Hepatocyte (in vitro differentiated cells): ENCODE measurements around the gene LPAR4.

ENCODE experiments used
- EZH2 ChIP-seq: fragments of 200-600 bp; sonication (generic); IDR thresholded peaks from 2 replicates; pipeline ENCODE4 v1.6.1; 2016; ENCODE audit warnings: antibody characterized with exemption, mild to moderate bottlenecking, borderline replicate concordance
- EZH2phosphoT487 ChIP-seq: fragments of 200-600 bp; sonication (generic); IDR thresholded peaks from one replicate; pipeline ENCODE4 v1.6.1; 2018; ENCODE audit warnings: antibody characterized with exemption, mild to moderate bottlenecking, low read depth, moderate library complexity; ENCODE audit not compliant: unreplicated experiment, severe bottlenecking
- TF ChIP-seq, protein P1 (sequence below): fragments of 200-600 bp; sonication (generic); IDR thresholded peaks from 2 replicates; pipeline ENCODE4 v1.5.1; 2016; ENCODE audit warnings: antibody characterized with exemption, mild to moderate bottlenecking; ENCODE audit not compliant: poor library complexity

DNA sequence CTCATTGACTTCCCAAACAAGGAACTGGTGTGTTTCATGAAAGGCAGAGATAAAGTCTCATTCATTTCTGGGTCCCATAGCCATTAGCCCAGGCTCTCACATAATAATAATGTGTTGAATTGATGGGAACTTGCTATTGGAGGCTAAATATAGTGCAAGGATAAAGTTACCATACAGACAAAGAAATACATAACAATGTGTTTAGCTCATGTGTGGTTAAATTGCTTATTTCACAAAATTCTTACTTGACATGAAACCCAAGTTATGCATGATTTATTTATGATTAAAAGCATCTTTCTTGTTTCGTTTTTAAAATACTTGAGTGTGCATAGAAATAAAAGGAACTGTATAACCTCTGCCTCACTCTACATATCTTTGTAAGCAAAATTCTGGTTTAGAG is 37.3 kb upstream of the LPAR4 start:
- TF ChIP-seq, protein P1, sequence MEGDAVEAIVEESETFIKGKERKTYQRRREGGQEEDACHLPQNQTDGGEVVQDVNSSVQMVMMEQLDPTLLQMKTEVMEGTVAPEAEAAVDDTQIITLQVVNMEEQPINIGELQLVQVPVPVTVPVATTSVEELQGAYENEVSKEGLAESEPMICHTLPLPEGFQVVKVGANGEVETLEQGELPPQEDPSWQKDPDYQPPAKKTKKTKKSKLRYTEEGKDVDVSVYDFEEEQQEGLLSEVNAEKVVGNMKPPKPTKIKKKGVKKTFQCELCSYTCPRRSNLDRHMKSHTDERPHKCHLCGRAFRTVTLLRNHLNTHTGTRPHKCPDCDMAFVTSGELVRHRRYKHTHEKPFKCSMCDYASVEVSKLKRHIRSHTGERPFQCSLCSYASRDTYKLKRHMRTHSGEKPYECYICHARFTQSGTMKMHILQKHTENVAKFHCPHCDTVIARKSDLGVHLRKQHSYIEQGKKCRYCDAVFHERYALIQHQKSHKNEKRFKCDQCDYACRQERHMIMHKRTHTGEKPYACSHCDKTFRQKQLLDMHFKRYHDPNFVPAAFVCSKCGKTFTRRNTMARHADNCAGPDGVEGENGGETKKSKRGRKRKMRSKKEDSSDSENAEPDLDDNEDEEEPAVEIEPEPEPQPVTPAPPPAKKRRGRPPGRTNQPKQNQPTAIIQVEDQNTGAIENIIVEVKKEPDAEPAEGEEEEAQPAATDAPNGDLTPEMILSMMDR, result no peak
- TF ChIP-seq EZH2phosphoT487 (no peak), EZH2 (no peak)
